H9 (cell line): ENCODE results near the gene ATF7IP2. TPM values are rescaled to one million over a fixed set of nuclear protein-coding genes. Genes with fewer than 3 reads are reported as not detected.
"Not testable (repeated sequence)": the region's sequence is repeated elsewhere in the genome, so short reads cannot be mapped to it uniquely, and the experiment has no call there.

Source experiments
- DNase-seq: peaks from one replicate; pipeline ENCODE4 v3.0.0-alpha.2; 2017
- H2AFZ ChIP-seq: one replicate; pipeline ENCODE4 v1.6.1; 2013; ENCODE audit warnings: mild to moderate bottlenecking, low read length, control low read depth, moderate library complexity
- H2AK5ac ChIP-seq: 2 replicates; pipeline ENCODE4 v1.6.1; 2013; ENCODE audit warnings: low read length, control low read depth, mixed read lengths; ENCODE audit not compliant: insufficient read length
- H2BK120ac ChIP-seq: one replicate; pipeline ENCODE4 v1.6.1; 2013; ENCODE audit warnings: low read depth, mild to moderate bottlenecking, low read length, control low read depth, inconsistent platforms; ENCODE audit not compliant: poor library complexity, severe bottlenecking
- H2BK12ac ChIP-seq: 2 replicates; pipeline ENCODE4 v1.6.1; 2013; ENCODE audit warnings: low read length, control low read depth, mixed read lengths, low read depth; ENCODE audit not compliant: insufficient read length
- H2BK15ac ChIP-seq: 2 replicates; pipeline ENCODE4 v1.6.1; 2013; ENCODE audit warnings: low read depth, low read length, control low read depth
- H2BK20ac ChIP-seq: one replicate; pipeline ENCODE4 v1.6.1; 2013; ENCODE audit warnings: low read depth, mild to moderate bottlenecking, low read length, control low read depth, inconsistent platforms; ENCODE audit not compliant: poor library complexity, severe bottlenecking
- H2BK5ac ChIP-seq: 2 replicates; pipeline ENCODE4 v1.6.1; 2013; ENCODE audit warnings: low read length, control low read depth, mixed read lengths; ENCODE audit not compliant: insufficient read length
- H3K14ac ChIP-seq: 2 replicates; pipeline ENCODE4 v1.6.1; 2013; ENCODE audit warnings: low read length, control low read depth; ENCODE audit not compliant: insufficient read depth
- H3K18ac ChIP-seq: 2 replicates; pipeline ENCODE4 v1.6.1; 2013; ENCODE audit warnings: low read depth, mild to moderate bottlenecking, mixed read lengths, low read length, control low read depth; ENCODE audit not compliant: insufficient read length
- H3K23ac ChIP-seq: 2 replicates; pipeline ENCODE4 v1.6.1; 2013; ENCODE audit warnings: low read length, control low read depth, mixed read lengths, low read depth; ENCODE audit not compliant: insufficient read length
- H3K23me2 ChIP-seq: 2 replicates; pipeline ENCODE4 v1.6.1; 2013; ENCODE audit warnings: low read depth, mild to moderate bottlenecking, mixed read lengths, low read length, control low read depth; ENCODE audit not compliant: insufficient read length, poor library complexity, severe bottlenecking
- H3K27ac ChIP-seq: 2 replicates; pipeline ENCODE4 v1.5.1; 2013; ENCODE audit warnings: low read length, control low read depth, mixed read lengths, low read depth; ENCODE audit not compliant: insufficient read length
- H3K27me3 ChIP-seq: 2 replicates; pipeline ENCODE4 v1.6.1; 2013; ENCODE audit warnings: low read length, control low read depth, inconsistent platforms; ENCODE audit not compliant: insufficient read depth
- H3K4ac ChIP-seq: 2 replicates; pipeline ENCODE4 v1.6.1; 2013; ENCODE audit warnings: low read depth, mild to moderate bottlenecking, control low read depth, inconsistent platforms, low read length, moderate library complexity
- H3K4me1 ChIP-seq: 2 replicates; pipeline ENCODE4 v1.6.1; 2013; ENCODE audit warnings: low read length, control low read depth, inconsistent platforms; ENCODE audit not compliant: insufficient read depth
- H3K4me2 ChIP-seq: 2 replicates; pipeline ENCODE4 v1.6.1; 2013; ENCODE audit warnings: low read length, control low read depth, mixed read lengths; ENCODE audit not compliant: insufficient read length, insufficient read depth
- H3K56ac ChIP-seq: 2 replicates; pipeline ENCODE4 v1.6.1; 2013; ENCODE audit warnings: low read depth, mild to moderate bottlenecking, mixed read lengths, low read length, control low read depth; ENCODE audit not compliant: insufficient read length
- H3K79me1 ChIP-seq: 2 replicates; pipeline ENCODE4 v1.6.1; 2013; ENCODE audit warnings: low read depth, mild to moderate bottlenecking, moderate library complexity, low read length, control low read depth, inconsistent platforms; ENCODE audit not compliant: insufficient read depth, poor library complexity, severe bottlenecking
- H3K79me2 ChIP-seq: 2 replicates; pipeline ENCODE4 v1.6.1; 2013; ENCODE audit warnings: low read length, control low read depth, inconsistent platforms; ENCODE audit not compliant: insufficient read depth
- H3K9ac ChIP-seq: 2 replicates; pipeline ENCODE4 v1.6.1; 2013; ENCODE audit warnings: low read length, control low read depth, mixed read lengths; ENCODE audit not compliant: insufficient read length; ENCODE audit errors: extremely low read depth
- H3K9me3 ChIP-seq: one replicate; pipeline ENCODE4 v1.6.1; 2013; ENCODE audit warnings: low read depth, low read length, inconsistent platforms; ENCODE audit not compliant: control insufficient read depth
- H3T11ph ChIP-seq: one replicate; pipeline ENCODE4 v1.6.1; 2013; ENCODE audit warnings: mild to moderate bottlenecking, low read length, control low read depth, inconsistent platforms
- H4K20me1 ChIP-seq: one replicate; pipeline ENCODE4 v1.6.1; 2013; ENCODE audit not compliant: control insufficient read depth, insufficient read length, insufficient read depth
- H4K5ac ChIP-seq: 2 replicates; pipeline ENCODE4 v1.6.1; 2013; ENCODE audit warnings: low read depth, mild to moderate bottlenecking, mixed read lengths, low read length, control low read depth; ENCODE audit not compliant: insufficient read length
- H4K8ac ChIP-seq: replicated peaks from 2 replicates; pipeline ENCODE4 v1.6.1; 2013; ENCODE audit warnings: low read length, control low read depth, mixed read lengths, low read depth; ENCODE audit not compliant: insufficient read length
- H4K91ac ChIP-seq: 2 replicates; pipeline ENCODE4 v1.6.1; 2013; ENCODE audit warnings: low read depth, mild to moderate bottlenecking, moderate library complexity, mixed read lengths, low read length, control low read depth; ENCODE audit not compliant: insufficient read length
- H3K27ac Mint-ChIP-seq, 3 experiments: 2 replicates in 2 of 3; 3 replicates in 1 of 3; pipeline ENCODE4 v1.8.0; 2020 to 2021; ENCODE audit warnings: mixed read lengths in 3 of 3, mild to moderate bottlenecking in 1 of 3, moderate library complexity in 1 of 3
- H3K27me3 Mint-ChIP-seq: 2 replicates; pipeline ENCODE4 v1.8.0; 2021; ENCODE audit warnings: low read depth, mild to moderate bottlenecking, moderate library complexity, mixed read lengths
- H3K36me3 Mint-ChIP-seq, 3 experiments: 2 replicates in 2 of 3; 3 replicates in 1 of 3; pipeline ENCODE4 v1.8.0; 2020 to 2021; ENCODE audit warnings: low read depth in 3 of 3, mixed read lengths in 3 of 3; ENCODE audit not compliant: insufficient read depth in 1 of 3
- H3K4me1 Mint-ChIP-seq, 2 experiments: 2 replicates each; pipeline ENCODE4 v1.8.0; 2020; ENCODE audit warnings: mixed read lengths in 2 of 2
- H3K4me3 Mint-ChIP-seq, 2 experiments: 2 replicates in 1 of 2; 3 replicates in 1 of 2; pipeline ENCODE4 v1.8.0; 2020 to 2021; ENCODE audit warnings: mild to moderate bottlenecking in 2 of 2, mixed read lengths in 2 of 2, moderate library complexity in 1 of 2
- H3K9me3 Mint-ChIP-seq, 2 experiments: 2 replicates in 1 of 2; 3 replicates in 1 of 2; pipeline ENCODE4 v1.8.0; 2020; ENCODE audit warnings: mild to moderate bottlenecking in 2 of 2, mixed read lengths in 2 of 2, moderate library complexity in 1 of 2
- WGBS: extraction: QIAGEN DNeasy Blood & Tissue Kit; methylation state at CpG from one replicate; pipeline ENCODE4 v1.1.7; 2013; ENCODE audit warnings: missing lambda C conversion rate, low lambda C conversion rate, mixed read lengths; ENCODE audit not compliant: insufficient read length; ENCODE audit errors: extremely low coverage; 5-methylcytosine and 5-hydroxymethylcytosine counted together
- total RNA-seq: library from RNA; stranded (reverse); gene quantifications from 2 replicates; pipeline ENCODE4 v1.2.1, GENCODE V29; 2021

ATF7IP2 gene
- total RNA-seq, 1 experiment from 2014 or later, result 21.5 TPM

GRCh38 chr16:10366619-10367018, 19.2 kb upstream of the ATF7IP2 start:
- no CpG with 5 or more reads among the region's 8 CpGs for WGBS
- H3K27me3 Mint-ChIP-seq, result not testable (repeated sequence)

More at GRCh38 chr16:10366619-10367018, 19.2 kb upstream of the ATF7IP2 start:
- H3K4me1 ChIP-seq, H4K91ac ChIP-seq, H3K27ac ChIP-seq, DNase-seq, H3K4ac ChIP-seq, H3K14ac ChIP-seq, H2BK120ac ChIP-seq, H3K36me3 Mint-ChIP-seq, H3K23ac ChIP-seq, H2AFZ ChIP-seq, H2BK20ac ChIP-seq, H3T11ph ChIP-seq, H2BK12ac ChIP-seq, H4K5ac ChIP-seq, H3K4me1 Mint-ChIP-seq, H3K79me2 ChIP-seq, H3K27ac Mint-ChIP-seq, H3K4me3 Mint-ChIP-seq, H3K4me2 ChIP-seq, H3K27me3 ChIP-seq, H3K18ac ChIP-seq, H2AK5ac ChIP-seq, H3K9ac ChIP-seq, H3K56ac ChIP-seq, H3K9me3 Mint-ChIP-seq, H4K20me1 ChIP-seq, H2BK5ac ChIP-seq, H3K79me1 ChIP-seq, H2BK15ac ChIP-seq, H3K9me3 ChIP-seq, H3K23me2 ChIP-seq, H4K8ac ChIP-seq: not testable (repeated sequence)
